HG02938 (cell line): ENCODE measurements around the gene RARRES1.

Source experiments
- ATAC-seq: cut with Tn5 transposase; IDR thresholded peaks from one replicate; pipeline ENCODE4 v1.9.1; 2021; ENCODE audit warnings: mild to moderate bottlenecking, moderate library complexity; ENCODE audit not compliant: unreplicated experiment

Gene RARRES1

DNA sequence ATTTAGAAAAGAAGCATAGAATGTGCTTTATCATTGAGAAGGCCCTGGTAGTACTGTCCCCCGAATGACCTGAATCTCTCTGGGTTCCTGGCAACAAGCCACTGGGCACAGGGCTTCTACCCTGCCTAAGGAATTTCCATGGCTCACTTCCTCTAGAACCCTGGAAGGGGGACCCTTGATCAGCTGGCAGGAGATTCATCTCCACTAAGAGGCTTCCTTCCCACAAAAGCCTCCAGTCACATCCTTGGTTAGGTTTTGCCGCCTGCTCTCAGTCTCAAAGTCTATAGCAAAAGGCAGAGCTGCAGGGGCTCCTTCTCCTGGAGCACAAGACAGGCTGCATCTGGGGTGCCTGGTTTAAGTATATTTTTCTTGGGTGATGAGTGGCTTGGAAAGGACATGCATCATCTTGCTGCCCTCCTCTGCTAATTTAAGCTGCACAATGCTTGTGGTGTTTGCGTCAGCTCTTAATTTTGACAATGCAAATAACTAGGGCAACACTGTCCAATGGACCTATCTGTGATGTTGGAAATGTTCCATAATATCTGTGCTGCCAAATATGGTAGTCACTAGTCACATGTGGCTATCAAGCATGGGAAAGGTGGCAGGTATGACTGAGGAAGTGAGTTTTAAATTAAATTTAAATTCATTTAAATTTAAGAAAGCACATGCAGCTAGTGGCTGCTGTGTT is 33.4 kb upstream of the RARRES1 start:
- no peak for ATAC-seq

DNA sequence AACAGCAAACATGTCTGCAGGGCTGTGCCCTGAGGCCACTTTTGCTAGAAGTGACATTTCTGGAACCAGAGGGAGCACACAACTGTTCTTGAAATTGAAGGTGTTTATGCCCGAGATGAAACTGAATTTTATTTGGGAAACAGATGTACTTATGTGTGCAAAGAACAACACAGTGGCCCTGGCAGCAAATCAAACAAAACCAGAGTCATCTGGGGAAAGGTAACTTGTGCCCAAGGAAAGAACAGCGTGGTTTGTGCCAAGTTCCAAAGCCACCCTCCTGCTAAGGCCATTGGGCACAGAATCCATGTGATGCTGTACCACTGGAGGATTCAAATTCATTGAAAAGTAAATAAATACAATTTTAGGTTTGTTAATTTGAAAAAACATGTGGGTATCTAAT is 31.2 kb upstream of the RARRES1 start:
- ATAC-seq, result no peak

DNA sequence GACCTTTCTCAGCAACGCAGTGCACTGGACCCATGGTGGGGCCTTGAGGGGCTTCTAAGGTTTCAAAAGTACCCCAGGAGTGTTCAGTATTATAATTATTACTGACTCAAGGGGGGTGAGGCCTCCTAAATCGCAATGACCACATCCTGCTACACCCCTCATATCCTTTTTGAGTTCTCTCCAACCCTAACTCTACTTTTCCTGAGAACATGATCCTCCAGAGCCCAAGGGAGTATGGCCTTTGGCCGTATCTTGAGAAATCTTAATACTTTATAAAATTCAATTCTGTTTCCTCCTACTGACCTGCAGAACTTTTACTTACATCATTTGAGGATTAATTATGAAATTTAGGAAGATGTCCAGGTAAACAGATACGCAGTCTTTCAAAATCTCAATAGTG is 30.4 kb upstream of the RARRES1 start:
- no peak for ATAC-seq

DNA sequence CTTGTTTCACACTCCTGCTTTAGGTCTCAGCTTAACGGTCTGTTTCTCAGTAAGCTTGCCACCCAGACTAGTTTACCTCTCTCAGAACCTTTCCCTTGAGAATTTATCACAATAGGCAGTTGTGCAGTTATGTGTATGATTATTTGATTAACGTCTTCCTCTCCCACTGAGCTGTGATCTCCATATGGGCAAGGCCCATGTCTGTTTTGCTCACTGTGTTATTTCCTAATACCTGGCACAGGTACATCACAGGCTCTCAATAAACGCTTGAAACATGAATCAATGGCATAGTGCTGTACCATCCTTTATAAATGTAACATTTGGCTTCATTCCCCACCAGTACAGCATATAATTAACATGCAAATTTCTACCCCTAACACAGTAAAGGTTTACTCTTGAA is 29.1 kb upstream of the RARRES1 start:
- no peak for ATAC-seq

DNA sequence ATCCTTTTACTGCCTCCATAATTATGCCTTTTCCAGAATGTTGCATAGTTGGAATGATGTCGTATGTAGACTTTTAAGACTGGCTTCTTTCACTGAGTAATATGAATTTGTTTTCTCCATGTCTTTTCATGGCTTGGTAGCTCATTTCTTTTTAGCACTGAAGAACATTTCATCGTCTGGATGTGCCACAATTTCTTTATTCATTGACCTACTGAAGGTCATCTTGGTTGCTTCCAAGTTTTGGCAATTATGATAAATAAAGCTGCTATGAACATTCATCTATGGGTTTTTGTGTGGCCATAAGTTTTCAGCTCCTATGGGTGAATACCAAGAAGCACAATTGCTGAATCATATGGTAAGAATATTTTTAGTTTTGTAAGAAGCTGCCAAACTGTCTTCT is 23.2 kb upstream of the RARRES1 start:
- ATAC-seq, result no peak

DNA sequence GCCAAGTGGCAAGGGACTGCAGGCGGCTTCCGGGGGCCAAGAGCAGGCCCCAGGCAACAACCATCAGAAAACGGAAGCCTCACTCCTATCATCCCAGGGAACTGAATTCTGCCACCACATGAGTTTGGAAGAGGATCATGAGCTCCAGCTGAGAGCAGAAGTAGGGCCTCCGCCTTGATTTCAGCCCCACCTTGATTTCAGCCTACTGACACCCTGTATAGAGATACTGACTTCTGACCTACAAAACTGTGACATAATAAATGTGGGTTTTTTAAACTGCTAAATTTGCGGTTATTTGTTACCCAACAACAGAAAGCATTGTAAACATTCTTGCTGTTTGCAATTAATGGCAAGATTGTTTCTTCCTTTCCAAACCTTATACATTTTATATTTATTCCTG is 21.6 kb upstream of the RARRES1 start:
- no peak for ATAC-seq

DNA sequence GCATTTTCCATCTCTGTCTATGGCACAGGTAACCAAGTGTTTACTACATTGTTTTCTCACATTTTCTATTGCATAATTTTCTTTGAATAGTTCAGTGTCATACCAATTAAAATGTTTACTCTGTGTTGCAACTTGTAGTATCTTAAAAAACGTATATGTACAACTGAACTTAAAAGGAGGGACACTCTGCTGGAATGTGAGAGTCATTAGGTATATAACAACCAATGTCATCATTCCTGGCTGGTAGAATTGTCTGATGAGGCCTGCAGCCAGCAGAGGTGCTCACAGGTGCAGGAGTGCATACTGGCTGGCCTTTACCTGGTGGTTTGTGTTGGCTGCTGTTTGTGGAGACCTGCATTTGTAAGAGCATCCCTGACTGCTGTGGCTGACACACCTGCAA is 19.1 kb upstream of the RARRES1 start:
- no peak for ATAC-seq

DNA sequence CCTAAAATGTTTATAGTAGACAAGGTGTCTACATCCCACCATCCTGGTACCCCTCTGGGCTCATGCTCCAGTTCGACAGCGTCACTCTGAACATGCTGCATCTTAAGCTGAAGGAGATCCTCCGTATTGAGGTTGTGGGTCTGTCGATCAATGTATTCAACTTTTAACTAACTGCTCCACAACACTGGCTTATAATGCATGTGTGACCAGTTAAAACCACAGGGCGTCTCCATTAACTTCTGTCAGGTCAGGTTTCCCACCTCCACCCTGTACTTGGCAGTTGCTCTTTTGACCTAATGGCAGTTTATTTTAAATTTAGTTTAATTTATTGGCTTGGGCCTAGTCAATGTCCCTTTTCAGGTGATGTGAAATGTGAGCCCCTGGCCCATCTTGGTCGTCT is 17.8 kb upstream of the RARRES1 start:
- ATAC-seq, result no peak

DNA sequence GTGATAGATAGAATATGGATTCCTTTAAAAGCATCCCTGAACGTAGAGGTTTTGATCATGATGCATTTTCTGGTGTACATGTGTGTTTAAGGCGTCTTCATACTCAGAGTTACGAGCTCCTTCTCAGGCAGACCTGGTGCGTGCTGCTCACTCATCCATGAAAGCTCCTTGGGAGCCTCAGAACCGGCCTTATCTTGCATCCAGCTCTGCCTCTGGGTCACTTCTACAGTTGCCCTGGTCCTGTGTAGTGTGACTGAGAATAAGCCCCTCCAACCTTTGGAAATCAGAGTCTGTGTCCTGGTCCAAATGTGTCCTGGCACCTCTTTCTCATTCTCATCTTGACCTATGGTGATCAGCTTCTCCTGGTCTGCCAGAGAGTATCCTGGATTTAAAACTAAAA is 17.3 kb upstream of the RARRES1 start:
- no peak for ATAC-seq

DNA sequence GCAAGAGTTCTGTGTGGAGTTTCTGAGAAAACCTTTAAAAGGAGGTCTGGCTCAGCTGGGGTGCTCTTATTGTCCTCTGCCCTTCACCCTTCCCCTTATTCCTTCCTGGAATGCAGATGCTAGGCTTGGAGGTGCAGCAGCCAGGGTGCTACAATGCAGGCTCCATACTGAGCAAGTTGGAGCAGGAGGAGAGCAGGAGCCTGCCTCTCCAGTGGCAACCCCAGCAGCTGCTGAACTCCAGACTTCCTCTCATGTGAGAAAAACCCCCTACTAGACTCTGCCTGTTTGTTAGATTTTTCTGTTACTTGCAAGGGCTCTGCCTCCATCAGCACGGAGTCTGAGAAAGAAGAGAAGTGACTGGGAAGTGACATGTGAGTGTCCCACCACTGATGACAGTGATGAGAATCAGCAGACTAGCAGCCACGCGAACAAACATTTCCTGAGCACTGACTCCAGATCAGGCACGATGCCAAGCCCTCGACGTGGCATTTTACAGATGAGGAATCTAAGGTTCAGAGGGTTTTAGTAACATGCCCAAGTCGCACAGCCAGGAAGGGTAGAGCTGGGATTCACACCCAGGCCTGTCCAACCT is 16.1 kb upstream of the RARRES1 start:
- ATAC-seq, result no peak

DNA sequence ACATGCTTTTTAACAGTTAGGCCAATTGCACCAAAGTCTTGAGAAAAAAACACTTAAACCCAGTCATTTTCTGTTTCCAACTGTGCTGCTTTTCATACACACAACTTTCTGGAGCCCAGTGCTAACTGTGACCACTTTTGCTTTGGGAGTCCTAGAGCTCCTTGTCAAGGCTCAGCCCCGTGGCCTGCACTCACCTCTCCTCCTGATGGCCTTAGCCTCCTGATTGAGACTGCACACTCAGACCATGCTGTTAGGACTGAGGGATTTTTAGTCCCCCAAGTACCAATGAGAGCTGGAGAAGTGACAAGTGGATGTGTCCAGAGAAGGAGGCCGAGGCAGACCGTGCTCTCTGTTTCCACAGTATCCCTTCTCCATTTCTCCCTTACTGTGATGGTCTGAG is 15.2 kb upstream of the RARRES1 start:
- no peak for ATAC-seq

DNA sequence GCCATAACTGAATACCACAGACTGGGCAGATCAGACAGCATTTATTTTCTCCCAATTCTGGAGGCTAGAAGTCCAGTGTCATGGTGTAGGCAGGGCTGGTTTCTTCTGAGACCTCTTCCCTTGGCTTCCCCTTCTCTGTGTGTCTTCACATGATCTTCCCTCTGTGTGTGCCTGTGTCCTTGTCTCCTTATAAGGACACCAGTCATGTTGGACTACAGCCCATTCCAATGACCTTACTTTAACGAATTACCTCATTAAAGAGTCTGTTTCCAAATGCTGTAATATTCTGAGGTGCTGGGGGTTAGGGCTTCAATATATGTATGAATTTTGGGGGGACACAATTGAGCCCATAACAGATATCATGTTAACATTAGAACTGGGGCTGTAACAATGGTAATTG is 13.3 kb upstream of the RARRES1 start:
- no peak for ATAC-seq

DNA sequence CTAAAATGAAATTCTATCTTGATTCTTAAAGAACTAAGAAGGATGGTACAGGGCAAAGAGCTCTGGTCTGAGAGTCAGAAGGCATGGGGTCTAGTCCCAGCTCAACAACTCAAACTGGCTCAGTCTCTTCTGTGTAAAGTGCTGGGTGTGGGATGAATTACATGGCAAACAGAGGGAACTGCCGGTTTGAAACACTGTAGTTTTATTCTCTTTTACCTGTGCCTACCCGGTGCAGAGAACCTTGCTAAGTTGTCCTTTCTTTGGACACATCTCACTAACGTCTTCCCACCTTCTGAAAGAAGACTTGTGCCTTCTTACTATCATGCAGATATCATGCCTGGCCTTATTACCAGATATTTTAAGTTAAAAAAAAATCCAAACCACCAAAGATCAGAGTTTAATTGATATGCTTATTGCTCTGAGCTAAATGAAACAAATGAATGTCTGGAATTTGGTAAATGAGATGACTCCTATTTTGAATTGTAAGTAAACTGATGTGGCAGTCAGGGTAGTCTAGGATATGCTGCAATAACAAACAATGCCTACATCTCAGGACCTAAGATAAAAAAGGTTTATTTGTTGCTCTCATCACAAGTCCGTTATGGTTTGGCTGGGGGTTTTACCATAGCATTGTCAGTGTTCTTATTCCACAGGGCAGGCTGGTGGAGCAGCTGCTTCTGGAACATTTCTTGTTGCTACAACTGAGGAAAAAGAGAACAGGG is 12.5 kb upstream of the RARRES1 start:
- ATAC-seq, result no peak

DNA sequence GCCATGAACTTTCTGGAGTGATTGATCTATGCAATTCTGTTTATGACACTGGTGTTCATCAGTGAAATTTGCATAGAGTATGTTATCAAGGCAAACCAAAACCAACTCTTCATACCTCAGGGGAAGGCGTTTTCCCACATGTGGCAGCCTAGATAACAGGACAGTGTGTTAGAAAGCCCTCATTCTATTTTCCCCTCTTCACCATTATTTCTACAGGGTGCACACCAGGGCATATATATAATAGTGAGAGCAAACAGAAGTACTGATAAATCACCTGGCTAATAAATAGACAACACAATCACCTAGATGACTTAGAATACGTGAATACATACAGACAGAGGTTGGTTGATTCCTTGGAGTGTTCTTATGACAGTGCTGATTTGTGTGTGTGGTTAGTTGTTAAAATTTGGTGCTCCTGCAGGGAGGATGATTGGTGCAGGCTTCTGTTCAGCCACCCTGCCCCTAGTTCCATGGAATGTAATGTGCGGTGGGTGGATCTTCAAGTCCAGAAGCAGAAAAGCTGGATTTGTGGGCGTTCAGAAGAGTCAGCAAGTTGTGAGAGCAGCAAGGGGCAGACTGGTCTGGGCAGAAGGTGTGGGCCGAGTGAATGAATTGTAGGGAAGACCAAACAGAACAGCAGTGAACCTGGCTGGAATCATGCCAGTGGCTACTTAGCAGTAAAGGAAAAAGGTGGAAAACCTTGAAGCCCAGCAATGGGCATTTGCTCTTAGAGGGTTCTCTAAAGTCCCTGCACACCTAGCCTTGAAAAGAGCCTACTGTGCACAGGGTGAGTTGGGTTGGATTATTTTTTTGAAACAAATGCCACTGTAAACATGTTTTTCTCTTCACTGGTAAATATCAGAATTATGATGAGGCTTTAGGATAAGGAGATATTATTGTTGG is 11.7 kb upstream of the RARRES1 start:
- ATAC-seq, result no peak

DNA sequence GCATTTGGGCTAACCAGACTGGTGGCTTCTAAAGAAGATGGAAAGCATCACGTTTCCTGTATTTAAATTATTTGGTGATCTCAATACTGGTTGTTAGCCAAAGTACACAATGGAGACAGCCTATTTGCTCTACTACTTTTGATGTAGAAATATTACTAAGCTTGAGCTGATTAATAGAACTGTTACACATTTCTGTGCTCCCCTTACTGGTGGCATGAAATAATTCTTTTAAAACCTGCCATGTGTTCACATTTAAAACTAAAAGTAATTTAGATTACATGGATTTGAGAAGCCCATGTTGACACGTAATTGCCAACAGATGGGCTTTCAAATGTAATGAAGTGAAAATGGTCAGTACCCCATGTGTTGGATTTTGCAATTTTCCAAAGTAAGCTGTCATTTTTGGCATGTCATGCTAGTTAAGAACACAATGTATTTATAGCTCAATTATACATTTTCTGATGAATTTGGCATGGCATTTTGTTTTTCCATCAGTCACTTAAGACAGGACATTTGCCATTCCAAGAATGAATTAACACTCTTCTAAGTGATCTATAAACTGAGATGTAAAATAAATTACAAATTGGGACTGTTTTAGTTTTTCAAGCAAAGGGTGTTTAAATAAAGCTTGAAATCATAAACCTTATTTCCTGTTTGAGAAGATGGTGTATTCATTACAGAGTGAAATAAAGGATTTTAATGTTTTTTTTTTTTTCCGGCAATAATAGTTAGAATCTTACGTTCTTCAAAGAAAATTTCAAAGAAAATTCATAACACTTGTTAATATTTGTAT is 10.8 kb upstream of the RARRES1 start:
- ATAC-seq, result no peak

DNA sequence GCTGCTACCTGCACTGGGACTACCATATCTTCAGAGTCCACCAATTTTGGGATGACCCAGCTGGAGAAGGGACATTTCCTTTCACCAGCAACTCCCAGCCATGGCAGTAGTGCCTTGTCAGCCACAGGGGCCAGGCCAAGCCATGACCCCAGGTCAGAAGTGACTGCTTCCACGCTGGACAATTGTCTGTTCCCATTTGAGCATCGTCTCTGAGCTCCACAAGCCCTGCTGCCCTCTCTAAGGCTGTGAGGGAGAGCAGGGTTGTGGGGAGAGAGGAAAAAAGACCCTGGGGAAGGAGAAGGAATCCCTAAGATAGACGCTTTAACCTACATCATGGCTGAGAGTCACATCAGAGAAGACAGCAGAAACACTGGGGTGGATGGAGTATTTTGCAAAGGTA is 7.4 kb upstream of the RARRES1 start:
- ATAC-seq, result no peak

DNA sequence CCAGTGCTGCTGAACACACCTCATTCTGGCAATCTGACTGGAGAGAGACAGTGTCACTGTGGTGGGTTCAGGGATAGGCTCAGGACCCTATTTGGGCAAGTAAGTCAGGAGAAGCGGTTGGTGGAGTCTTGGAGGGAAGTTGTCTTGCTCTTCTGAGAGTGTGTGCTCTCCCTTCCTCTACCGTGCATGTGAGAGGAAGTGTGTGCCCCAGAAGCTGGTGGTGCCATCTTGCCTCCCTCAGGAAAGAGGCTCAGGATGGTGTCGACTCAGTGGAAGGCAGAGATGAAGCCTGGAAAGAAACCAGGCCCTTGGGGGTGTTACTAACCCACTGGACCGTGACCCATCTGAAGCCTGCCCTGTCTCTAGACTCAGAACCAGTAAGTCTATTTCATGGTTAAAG is 6.8 kb upstream of the RARRES1 start:
- no peak for ATAC-seq

DNA sequence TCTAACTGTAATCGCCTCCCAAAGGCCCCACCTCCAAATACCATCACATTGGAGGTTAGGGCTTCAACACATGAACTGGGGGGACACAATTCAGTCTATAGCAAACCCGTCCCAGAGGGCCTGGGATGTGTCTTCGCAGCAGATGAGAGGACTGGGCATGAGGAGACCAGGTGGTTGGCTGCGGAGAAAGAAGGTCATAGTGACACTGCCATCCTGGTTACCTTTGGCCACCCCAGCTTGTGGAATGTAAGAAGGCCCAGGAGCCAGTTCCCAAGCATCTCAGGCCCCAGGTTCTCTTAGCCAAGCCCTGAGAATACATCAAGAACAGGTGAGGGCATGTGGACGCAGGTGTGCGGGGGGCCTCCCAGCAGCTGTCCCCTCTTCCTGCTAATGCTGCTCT is 6.4 kb upstream of the RARRES1 start:
- no peak for ATAC-seq

DNA sequence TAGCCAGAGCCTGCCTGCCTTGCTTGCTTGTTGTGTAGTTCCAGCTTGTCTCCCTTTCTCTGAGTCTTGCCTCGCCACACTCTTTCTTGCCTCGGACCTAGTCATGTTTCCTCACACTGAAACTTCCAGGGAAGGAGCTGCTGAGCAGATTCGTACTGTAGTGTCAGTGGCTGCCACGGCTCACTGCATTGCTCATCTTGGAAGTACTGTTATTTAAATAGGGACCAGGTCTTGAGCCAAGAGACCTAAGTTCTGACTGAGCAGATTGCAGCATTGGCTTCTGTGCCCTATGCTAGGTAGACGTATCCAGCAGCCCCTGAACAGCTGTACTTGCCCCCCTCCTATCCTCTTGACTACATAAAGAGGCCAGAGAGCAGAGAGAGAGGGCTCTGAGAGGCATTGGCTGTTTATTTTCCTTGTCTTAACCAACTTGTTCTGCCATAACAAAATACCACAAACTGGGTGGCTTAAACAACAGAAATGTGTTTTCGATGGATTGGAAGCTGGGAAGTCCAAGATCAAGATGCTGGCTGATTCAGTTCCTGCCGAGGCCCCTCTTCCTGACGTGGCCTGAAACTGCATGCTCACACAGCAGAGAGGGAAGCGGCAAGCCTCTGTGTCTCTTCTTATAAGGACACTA is 5.8 kb upstream of the RARRES1 start:
- ATAC-seq, result no peak

DNA sequence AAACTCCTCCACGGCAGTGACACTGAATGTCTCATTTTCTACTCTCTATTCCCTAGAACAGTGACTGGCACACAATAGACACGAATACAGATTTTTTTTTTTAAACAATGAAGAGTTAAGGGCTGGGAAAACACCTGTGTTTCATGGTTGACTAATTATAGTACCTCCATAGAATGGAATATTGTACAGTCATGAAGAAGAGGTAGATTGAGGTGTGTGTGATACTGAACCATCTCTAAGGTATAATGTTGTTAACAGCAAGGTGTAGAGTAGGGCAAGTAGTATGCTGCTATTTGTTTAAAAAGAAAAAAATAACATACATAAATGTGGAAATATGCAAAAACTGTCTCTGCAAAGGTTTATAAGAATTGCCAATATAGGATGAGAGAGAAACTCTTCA is 5.2 kb upstream of the RARRES1 start:
- no peak for ATAC-seq
